Thymus (tissue), 11 donors: ENCODE results near the gene SOWAHC. TPM values are rescaled to one million over a fixed set of nuclear protein-coding genes. Genes with fewer than 3 reads are reported as not detected.
"Not testable (repeated sequence)": the region's sequence is repeated elsewhere in the genome, so short reads cannot be mapped to it uniquely, and the experiment has no call there.

ENCODE experiments used
- DNase-seq, 9 donors: peaks; one replicate each; pipeline ENCODE4 v3.0.0-alpha.2; 2013; ENCODE audit warnings: low spot score in 9 of 9, low read depth in 6 of 9, missing footprints in 1 of 9
- H3K27ac ChIP-seq, 2 donors: one replicate each; pipeline ENCODE4 v1.5.1; 2013; ENCODE audit warnings: control low read depth in 1 of 2, low read depth in 1 of 2, low read length in 1 of 2, mild to moderate bottlenecking in 1 of 2, moderate library complexity in 1 of 2
- H3K27me3 ChIP-seq, 2 donors: one replicate each; pipeline ENCODE4 v1.5.1; 2013; ENCODE audit warnings: low read length in 1 of 2; ENCODE audit not compliant: control insufficient read depth in 2 of 2, insufficient read depth in 1 of 2
- H3K36me3 ChIP-seq, 2 donors: one replicate each; pipeline ENCODE4 v1.5.1; 2013; ENCODE audit warnings: low read length in 1 of 2, mild to moderate bottlenecking in 1 of 2, moderate library complexity in 1 of 2; ENCODE audit not compliant: control insufficient read depth in 2 of 2, insufficient read depth in 2 of 2
- H3K4me1 ChIP-seq, 2 donors: one replicate each; pipeline ENCODE4 v1.5.1; 2013; ENCODE audit warnings: low read length in 2 of 2; ENCODE audit not compliant: control insufficient read depth in 2 of 2, insufficient read depth in 2 of 2
- H3K4me3 ChIP-seq, 2 donors: one replicate each; pipeline ENCODE4 v1.5.1; 2013; ENCODE audit warnings: low read length in 2 of 2, control low read depth in 1 of 2, mild to moderate bottlenecking in 1 of 2
- H3K9me3 ChIP-seq, 2 donors: one replicate each; pipeline ENCODE4 v1.5.1; 2013; ENCODE audit warnings: low read length in 1 of 2, mild to moderate bottlenecking in 1 of 2; ENCODE audit not compliant: control insufficient read depth in 2 of 2, insufficient read depth in 1 of 2
- WGBS: extraction: QIAGEN DNeasy Blood & Tissue Kit; methylation state at CpG from one replicate; pipeline ENCODE4 v1.1.7; 2013; 5-methylcytosine and 5-hydroxymethylcytosine counted together
- polyA plus RNA-seq: library from polyadenylated mRNA; stranded (reverse); fragments of 200-250 nt; gene quantifications from one replicate; pipeline ENCODE4 v1.2.3, GENCODE V29; 2013
- total RNA-seq: library from RNA; stranded (reverse); fragments of 120-200 nt; gene quantifications from one replicate; pipeline ENCODE4 v1.2.4, GENCODE V29; 2013
- donor health status: healthy.

Gene SOWAHC
- total and polyA plus RNA-seq, 2 donors: 7.3 to 7.4 TPM

- not testable (repeated sequence) for H3K27me3 ChIP-seq, H3K9me3 ChIP-seq, DNase-seq, H3K4me3 ChIP-seq, H3K27ac ChIP-seq, H3K4me1 ChIP-seq, H3K36me3 ChIP-seq
- 83% methylated on average over 7 of the region's 7 CpGs for WGBS
Measured at GRCh38 chr2:109628321-109628720, 14.2 kb downstream of the SOWAHC start.

GRCh38 chr2:109629867-109630266 is 15.7 kb downstream of the SOWAHC start:
- 83% methylated on average over 3 of the region's 3 CpGs for WGBS
- no peak overlapping the region for H3K27ac ChIP-seq

GRCh38 chr2:109630441-109631430 is 16.6 kb downstream of the SOWAHC start:
- 93% methylated on average over 19 of the region's 19 CpGs for WGBS
- H3K4me3 ChIP-seq: no peak overlapping the region
- H3K36me3 ChIP-seq: no peaks in the 10 kb centered on the region
- H3K4me1 ChIP-seq: no peaks in the 10 kb centered on the region
- peaks cover 0 to 2% of the 10 kb centered on the region in 2 donors for H3K27me3 ChIP-seq
- no peak for DNase-seq
- H3K27ac ChIP-seq: no peak overlapping the region
- H3K9me3 ChIP-seq: no peaks in the 10 kb centered on the region

More at GRCh38 chr2:109629867-109630266, 15.7 kb downstream of the SOWAHC start:
- no peak overlapping the region for H3K4me3 ChIP-seq
- H3K4me1 ChIP-seq: no peaks in the 10 kb centered on the region
- no peak for DNase-seq
- no peaks in the 10 kb centered on the region for H3K36me3 ChIP-seq
- no peaks in the 10 kb centered on the region for H3K9me3 ChIP-seq
- H3K27me3 ChIP-seq: peaks cover 0 to 2% of the 10 kb centered on the region in 2 donors

- H3K36me3 ChIP-seq: no peaks in the 10 kb centered on the region
- H3K4me1 ChIP-seq: no peaks in the 10 kb centered on the region
- 81% methylated on average over 3 of the region's 3 CpGs for WGBS
- H3K27me3 ChIP-seq: peaks cover 0 to under 1% of the 10 kb centered on the region in 2 donors
- no peak overlapping the region for H3K27ac ChIP-seq
- DNase-seq: no peak
- no peak overlapping the region for H3K4me3 ChIP-seq
- no peaks in the 10 kb centered on the region for H3K9me3 ChIP-seq
Measured at GRCh38 chr2:109631741-109632140, 17.6 kb downstream of the SOWAHC start.

- H3K27me3 ChIP-seq: no peaks in the 10 kb centered on the region
- 93% methylated on average over 14 of the region's 14 CpGs for WGBS
- no peak for DNase-seq
- no peak overlapping the region for H3K27ac ChIP-seq
- H3K36me3 ChIP-seq: no peaks in the 10 kb centered on the region
- H3K9me3 ChIP-seq: no peaks in the 10 kb centered on the region
- no peak overlapping the region for H3K4me3 ChIP-seq
- H3K4me1 ChIP-seq: no peaks in the 10 kb centered on the region
Measured at GRCh38 chr2:109632158-109632789, 18.1 kb downstream of the SOWAHC start.

GRCh38 chr2:109633284-109633961 is 19.3 kb downstream of the SOWAHC start:
- no peaks in the 10 kb centered on the region for H3K27me3 ChIP-seq
- no peaks in the 10 kb centered on the region for H3K9me3 ChIP-seq
- H3K4me3 ChIP-seq: no peak overlapping the region
- 94% methylated on average over 10 of the region's 10 CpGs for WGBS
- no peak overlapping the region for H3K27ac ChIP-seq
- no peaks in the 10 kb centered on the region for H3K36me3 ChIP-seq
- H3K4me1 ChIP-seq: no peaks in the 10 kb centered on the region
- no peak for DNase-seq

- Histone ChIP-seq H3K4me1 (no peaks in the 10 kb centered on the region), H3K4me3 (no peak overlapping the region), H3K27me3 (no peaks in the 10 kb centered on the region), H3K9me3 (no peaks in the 10 kb centered on the region), H3K27ac (peak overlapping the region in 1 of 2 donors; percentile 60), H3K36me3 (no peaks in the 10 kb centered on the region)
- WGBS: 94% methylated on average over 11 of the region's 11 CpGs
- DNase-seq: no peak
Measured at GRCh38 chr2:109635426-109636304, 21.5 kb downstream of the SOWAHC start.

- peak in 1 of 9 donors; percentile 28 for DNase-seq
- Histone ChIP-seq H3K27me3 (no peaks in the 10 kb centered on the region), H3K27ac (peak overlapping the region; percentile 64), H3K4me3 (no peak overlapping the region), H3K36me3 (no peaks in the 10 kb centered on the region), H3K9me3 (no peaks in the 10 kb centered on the region), H3K4me1 (no peaks in the 10 kb centered on the region)
- WGBS: 90% methylated on average over 1 of the region's 1 CpG
Measured at GRCh38 chr2:109636317-109636716, 22.2 kb downstream of the SOWAHC start.
